Parathyroid adenoma (tissue), 2 donors: ENCODE data around the gene ARHGEF7.

Source experiments
- H2AFZ ChIP-seq: fragments of 300-600 bp; sonication (generic); one replicate; pipeline ENCODE4 v1.7.0; 2017; ENCODE audit warnings: antibody characterized with exemption, mild to moderate bottlenecking
- H3K27ac ChIP-seq: fragments of 300-600 bp; sonication (generic); one replicate; pipeline ENCODE4 v1.7.0; 2017
- H3K27me3 ChIP-seq: fragments of 300-600 bp; sonication (generic); one replicate; pipeline ENCODE4 v1.7.0; 2017; ENCODE audit warnings: low read length; ENCODE audit not compliant: control insufficient read depth, insufficient read depth
- H3K36me3 ChIP-seq: fragments of 300-600 bp; sonication (generic); one replicate; pipeline ENCODE4 v1.7.0; 2017; ENCODE audit warnings: low read length; ENCODE audit not compliant: control insufficient read depth, insufficient read depth
- H3K4me1 ChIP-seq: fragments of 300-600 bp; sonication (generic); one replicate; pipeline ENCODE4 v1.7.0; 2017; ENCODE audit warnings: control low read depth
- H3K4me2 ChIP-seq: fragments of 300-600 bp; sonication (generic); one replicate; pipeline ENCODE4 v1.7.0; 2017; ENCODE audit warnings: low read length
- H3K4me3 ChIP-seq: fragments of 300-600 bp; sonication (generic); one replicate; pipeline ENCODE4 v1.7.0; 2017; ENCODE audit warnings: low read depth, low read length
- H3K79me2 ChIP-seq: fragments of 300-600 bp; sonication (generic); one replicate; pipeline ENCODE4 v1.7.0; 2017; ENCODE audit warnings: control low read depth
- H3K9ac ChIP-seq: fragments of 300-600 bp; sonication (generic); one replicate; pipeline ENCODE4 v1.7.0; 2017; ENCODE audit warnings: mild to moderate bottlenecking
- H3K9me3 ChIP-seq: fragments of 300-600 bp; sonication (generic); one replicate; pipeline ENCODE4 v1.7.0; 2017; ENCODE audit warnings: low read length; ENCODE audit not compliant: control insufficient read depth
- TF ChIP-seq, protein P1 (sequence below): fragments of 300-600 bp; sonication (generic); IDR thresholded peaks from one replicate; pipeline ENCODE4 v1.7.0; 2017; ENCODE audit warnings: antibody characterized with exemption, mild to moderate bottlenecking
- donor health status: primary hyperparathyroidism.

The ARHGEF7 gene

GRCh38 chr13:111329641-111330040 is 214.5 kb downstream of the ARHGEF7 start:
- H3K36me3 ChIP-seq, result no peaks in the 10 kb centered on the region
- H3K4me2 ChIP-seq, result no peak overlapping the region
- H3K27me3 ChIP-seq, result no peaks in the 10 kb centered on the region
- H3K4me1 ChIP-seq, result no peaks in the 10 kb centered on the region
- no peak overlapping the region for H3K9ac ChIP-seq
- H3K9me3 ChIP-seq, result no peaks in the 10 kb centered on the region
- TF ChIP-seq, protein P1, sequence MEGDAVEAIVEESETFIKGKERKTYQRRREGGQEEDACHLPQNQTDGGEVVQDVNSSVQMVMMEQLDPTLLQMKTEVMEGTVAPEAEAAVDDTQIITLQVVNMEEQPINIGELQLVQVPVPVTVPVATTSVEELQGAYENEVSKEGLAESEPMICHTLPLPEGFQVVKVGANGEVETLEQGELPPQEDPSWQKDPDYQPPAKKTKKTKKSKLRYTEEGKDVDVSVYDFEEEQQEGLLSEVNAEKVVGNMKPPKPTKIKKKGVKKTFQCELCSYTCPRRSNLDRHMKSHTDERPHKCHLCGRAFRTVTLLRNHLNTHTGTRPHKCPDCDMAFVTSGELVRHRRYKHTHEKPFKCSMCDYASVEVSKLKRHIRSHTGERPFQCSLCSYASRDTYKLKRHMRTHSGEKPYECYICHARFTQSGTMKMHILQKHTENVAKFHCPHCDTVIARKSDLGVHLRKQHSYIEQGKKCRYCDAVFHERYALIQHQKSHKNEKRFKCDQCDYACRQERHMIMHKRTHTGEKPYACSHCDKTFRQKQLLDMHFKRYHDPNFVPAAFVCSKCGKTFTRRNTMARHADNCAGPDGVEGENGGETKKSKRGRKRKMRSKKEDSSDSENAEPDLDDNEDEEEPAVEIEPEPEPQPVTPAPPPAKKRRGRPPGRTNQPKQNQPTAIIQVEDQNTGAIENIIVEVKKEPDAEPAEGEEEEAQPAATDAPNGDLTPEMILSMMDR, result no peak
- H2AFZ ChIP-seq, result no peak overlapping the region
- H3K4me3 ChIP-seq, result no peak overlapping the region
- H3K79me2 ChIP-seq, result no peaks in the 10 kb centered on the region
- no peak overlapping the region for H3K27ac ChIP-seq

DNA sequence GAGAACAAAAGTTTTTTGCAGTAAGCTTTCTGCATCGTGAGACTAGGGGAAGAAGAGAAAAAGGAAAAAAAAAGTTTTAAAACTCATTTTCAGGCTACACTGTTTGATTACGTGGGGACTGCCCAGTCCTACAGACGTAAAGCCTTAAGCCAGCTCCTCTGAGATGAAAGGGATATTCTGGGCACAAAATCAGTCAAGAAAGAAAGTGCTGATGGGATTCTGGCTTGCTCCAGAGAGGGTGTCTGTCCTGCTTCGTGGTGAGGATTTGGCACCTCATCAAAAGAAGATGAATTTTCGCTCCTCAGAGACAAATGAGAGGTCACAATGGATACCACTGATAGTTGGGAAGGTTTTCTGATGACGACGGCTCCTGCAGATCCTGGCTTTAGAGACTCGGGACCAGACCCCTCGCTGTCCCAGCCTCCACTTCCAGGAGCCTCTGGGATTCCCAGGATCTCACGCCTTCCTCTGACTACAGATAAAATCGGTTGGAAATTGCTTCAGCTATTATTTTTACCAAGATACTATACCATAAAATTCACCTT is 215.0 kb downstream of the ARHGEF7 start:
- no peaks in the 10 kb centered on the region for H3K36me3 ChIP-seq
- H3K9ac ChIP-seq, result no peak overlapping the region
- H3K27ac ChIP-seq, result no peak overlapping the region
- no peaks in the 10 kb centered on the region for H3K79me2 ChIP-seq
- TF ChIP-seq, protein P1, result no peak
- H3K4me1 ChIP-seq, result no peaks in the 10 kb centered on the region
- H3K27me3 ChIP-seq, result no peaks in the 10 kb centered on the region
- H3K4me3 ChIP-seq, result no peak overlapping the region
- H2AFZ ChIP-seq, result no peak overlapping the region
- H3K4me2 ChIP-seq, result no peak overlapping the region
- no peaks in the 10 kb centered on the region for H3K9me3 ChIP-seq

- Histone ChIP-seq H3K4me1 (no peaks in the 10 kb centered on the region), H3K4me2 (no peak overlapping the region), H2AFZ (no peak overlapping the region), H3K4me3 (no peak overlapping the region), H3K9ac (no peak overlapping the region), H3K27me3 (no peaks in the 10 kb centered on the region), H3K9me3 (no peaks in the 10 kb centered on the region), H3K79me2 (no peaks in the 10 kb centered on the region), H3K36me3 (no peaks in the 10 kb centered on the region), H3K27ac (no peak overlapping the region)
- TF ChIP-seq, protein P1, result no peak
Measured at GRCh38 chr13:111335298-111335697, 220.2 kb downstream of the ARHGEF7 start.

GRCh38 chr13:111336666-111337065 is 221.6 kb downstream of the ARHGEF7 start:
- H3K27ac ChIP-seq, result no peak overlapping the region
- H3K4me2 ChIP-seq, result no peak overlapping the region
- TF ChIP-seq, protein P1, result no peak
- no peak overlapping the region for H3K4me3 ChIP-seq
- H3K36me3 ChIP-seq, result no peaks in the 10 kb centered on the region
- no peak overlapping the region for H2AFZ ChIP-seq
- H3K27me3 ChIP-seq, result no peaks in the 10 kb centered on the region
- no peaks in the 10 kb centered on the region for H3K79me2 ChIP-seq
- H3K9ac ChIP-seq, result no peak overlapping the region
- H3K4me1 ChIP-seq, result no peaks in the 10 kb centered on the region
- H3K9me3 ChIP-seq, result no peaks in the 10 kb centered on the region

DNA sequence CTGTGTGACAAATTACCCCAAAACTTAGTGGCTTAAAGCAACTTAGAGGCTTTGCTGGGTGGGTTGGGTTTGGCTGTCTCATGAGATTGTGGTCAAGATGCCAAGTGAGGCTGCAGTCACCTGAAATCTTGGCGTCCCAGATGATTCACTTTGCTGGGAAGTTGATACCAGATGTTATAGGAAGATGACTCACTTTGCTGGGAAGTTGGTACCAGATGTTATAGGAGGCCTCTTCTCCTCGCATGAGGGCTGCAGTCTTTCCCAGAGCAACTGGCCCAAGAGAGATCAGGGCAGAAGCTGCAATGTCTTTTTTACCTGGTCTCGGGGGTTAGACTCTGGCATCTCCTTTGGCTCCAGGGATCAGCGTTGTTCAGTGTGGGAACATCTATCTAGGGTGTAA is 222.1 kb downstream of the ARHGEF7 start:
- Histone ChIP-seq H3K27ac (no peak overlapping the region), H3K9me3 (no peaks in the 10 kb centered on the region), H3K27me3 (no peaks in the 10 kb centered on the region), H2AFZ (no peak overlapping the region), H3K4me3 (no peak overlapping the region), H3K9ac (no peak overlapping the region), H3K4me1 (no peaks in the 10 kb centered on the region), H3K79me2 (no peaks in the 10 kb centered on the region), H3K36me3 (no peaks in the 10 kb centered on the region), H3K4me2 (no peak overlapping the region)
- TF ChIP-seq, protein P1, result no peak
